Measurements from ENCODE around the gene MPP7. TPM values are rescaled to one million over a fixed set of nuclear protein-coding genes. Genes with fewer than 3 reads are reported as not detected.

MPP7 gene
- total and polyA plus RNA-seq, 2 donors (not counting 3 experiments of a cell fraction or from before 2014, with no cell fraction given): 0.17 to 0.73 TPM

DNA sequence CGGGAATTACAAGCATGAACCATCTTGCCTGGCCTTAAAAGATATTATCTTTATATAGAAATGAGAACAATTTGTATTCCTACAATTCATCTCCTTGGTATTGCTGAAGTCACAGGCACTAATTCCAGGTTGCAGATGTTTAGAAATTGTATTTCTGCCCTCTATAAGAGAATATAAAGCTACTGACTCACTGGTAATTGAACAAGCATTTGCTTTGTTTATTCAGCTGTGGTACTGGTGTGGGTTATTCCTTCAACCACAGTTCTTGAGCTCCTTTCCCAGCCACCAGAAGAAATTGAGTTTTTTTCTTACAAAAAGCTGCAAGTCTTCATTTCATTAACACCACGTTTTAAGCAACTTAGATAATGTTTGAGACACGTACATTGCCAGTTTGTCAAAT lies 29.0 kb upstream of the MPP7 start:
- no TSS peak for BruUV-seq (replicated peaks)
- TF ChIP-seq POLR2A (IDR thresholded peaks at IDR 0.05; ENCODE audit: low read depth, low read length) (no peak), JUN (IDR thresholded peaks at IDR 0.05; ENCODE audit: borderline replicate concordance, insufficient read depth, insufficient read length, low read depth) (peak; percentile 46)
- Histone ChIP-seq H3K27ac (ENCODE audit: insufficient read depth, low read depth, low read length) (no peak overlapping the region), H3K9me3 (replicated peaks; ENCODE audit: control insufficient read depth, insufficient read depth, low read length) (no peaks in the 10 kb centered on the region), H3K9ac (replicated peaks; ENCODE audit: extremely low read depth, insufficient read depth, low read length) (no peak overlapping the region), H3K4me2 (ENCODE audit: insufficient read depth, low read length) (no peak overlapping the region), H4K20me1 (replicated peaks; ENCODE audit: control insufficient read depth, extremely low read depth, insufficient read depth, low read length) (no peaks in the 10 kb centered on the region), H3K27me3 (ENCODE audit: control insufficient read depth in 2 of 2, insufficient read depth in 2 of 2, low read length in 2 of 2) (peaks cover 0 to 1% of the 10 kb centered on the region in 2 experiments), H3K36me3 (ENCODE audit: control insufficient read depth in 2 of 2, extremely low read depth in 1 of 2, insufficient read depth in 2 of 2, low read length in 2 of 2) (no peaks in the 10 kb centered on the region), H2AFZ (ENCODE audit: low read depth, low read length) (no peak overlapping the region), H3K79me2 (ENCODE audit: control insufficient read depth, insufficient read depth, low read length) (no peaks in the 10 kb centered on the region), H3K9me1 (replicated peaks; ENCODE audit: control insufficient read depth, extremely low read depth, insufficient read depth, low read length) (no peaks in the 10 kb centered on the region), H3K4me1 (ENCODE audit: control insufficient read depth, extremely low read depth, insufficient read depth, low read length) (peaks cover 4% of the 10 kb centered on the region), H3K4me3 (replicated peaks in 1 of 3; ENCODE audit: insufficient read depth in 1 of 3, low read depth in 1 of 3, low read length in 3 of 3) (no peak overlapping the region)
- no peak for FAIRE-seq
- peak; percentile 44 for DNase-seq (ENCODE audit: low read depth, low spot score)
- intact Hi-C loops (cut with micrococcal nuclease): no loop called here
- CTCF ChIA-PET: no interaction called here
- POLR2A ChIA-PET: interaction anchor here (0.6 kb wide), 1 partner anchor 14 kb away, joined by 3 read pairs; no protein-coding TSS in a partner anchor
- dilution Hi-C loops (cut with MboI; ENCODE audit: extremely low pct_ligation_motif_present, low sequenced_read_pairs): no loop called here

DNA sequence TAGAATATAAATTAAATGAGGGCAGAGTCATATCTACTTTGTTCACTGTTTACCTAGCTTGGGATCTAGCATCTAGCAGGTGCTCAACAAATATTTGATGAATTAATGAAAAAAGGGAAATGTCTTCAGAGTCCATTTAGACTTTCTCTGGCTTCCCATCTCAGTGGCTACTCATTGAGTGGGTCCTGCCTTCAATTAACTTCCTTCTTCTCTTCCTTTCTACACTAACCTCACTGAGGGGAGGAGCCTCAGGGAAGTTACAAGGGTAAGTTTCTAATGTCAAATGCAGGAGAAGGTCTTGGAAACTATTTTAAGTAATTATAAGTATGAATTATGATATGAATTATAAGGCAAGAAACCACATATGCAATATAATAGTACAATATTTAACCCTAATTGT lies 28.2 kb upstream of the MPP7 start:
- Histone ChIP-seq H3K9ac (replicated peaks; ENCODE audit: extremely low read depth, insufficient read depth, low read length) (no peak overlapping the region), H2AFZ (ENCODE audit: low read depth, low read length) (no peak overlapping the region), H3K4me2 (ENCODE audit: insufficient read depth, low read length) (no peak overlapping the region), H3K4me1 (ENCODE audit: control insufficient read depth, extremely low read depth, insufficient read depth, low read length) (peaks cover 8% of the 10 kb centered on the region), H3K27ac (ENCODE audit: insufficient read depth, low read depth, low read length) (no peak overlapping the region), H4K20me1 (replicated peaks; ENCODE audit: control insufficient read depth, extremely low read depth, insufficient read depth, low read length) (no peaks in the 10 kb centered on the region), H3K79me2 (ENCODE audit: control insufficient read depth, insufficient read depth, low read length) (no peaks in the 10 kb centered on the region), H3K36me3 (ENCODE audit: control insufficient read depth in 2 of 2, extremely low read depth in 1 of 2, insufficient read depth in 2 of 2, low read length in 2 of 2) (no peaks in the 10 kb centered on the region), H3K27me3 (ENCODE audit: control insufficient read depth in 2 of 2, insufficient read depth in 2 of 2, low read length in 2 of 2) (peaks cover 0 to 1% of the 10 kb centered on the region in 2 experiments), H3K9me3 (replicated peaks; ENCODE audit: control insufficient read depth, insufficient read depth, low read length) (no peaks in the 10 kb centered on the region), H3K9me1 (replicated peaks; ENCODE audit: control insufficient read depth, extremely low read depth, insufficient read depth, low read length) (no peaks in the 10 kb centered on the region), H3K4me3 (replicated peaks in 1 of 3; ENCODE audit: insufficient read depth in 1 of 3, low read depth in 1 of 3, low read length in 3 of 3) (no peak overlapping the region)
- no TSS peak for BruUV-seq (replicated peaks)
- dilution Hi-C loops (cut with MboI; ENCODE audit: extremely low pct_ligation_motif_present, low sequenced_read_pairs): no loop called here
- no peak for FAIRE-seq
- ChIA-PET CTCF (interaction anchor here (1.7 kb wide), 1 partner anchor 19 kb away, joined by 4 read pairs; no protein-coding TSS in a partner anchor), POLR2A (no interaction called here)
- intact Hi-C loops (cut with micrococcal nuclease): no loop called here
- TF ChIP-seq POLR2AphosphoS5 (IDR thresholded peaks at IDR 0.05; ENCODE audit: insufficient read depth, low read depth, low read length): no peak
- TF ChIP-seq, protein P1, sequence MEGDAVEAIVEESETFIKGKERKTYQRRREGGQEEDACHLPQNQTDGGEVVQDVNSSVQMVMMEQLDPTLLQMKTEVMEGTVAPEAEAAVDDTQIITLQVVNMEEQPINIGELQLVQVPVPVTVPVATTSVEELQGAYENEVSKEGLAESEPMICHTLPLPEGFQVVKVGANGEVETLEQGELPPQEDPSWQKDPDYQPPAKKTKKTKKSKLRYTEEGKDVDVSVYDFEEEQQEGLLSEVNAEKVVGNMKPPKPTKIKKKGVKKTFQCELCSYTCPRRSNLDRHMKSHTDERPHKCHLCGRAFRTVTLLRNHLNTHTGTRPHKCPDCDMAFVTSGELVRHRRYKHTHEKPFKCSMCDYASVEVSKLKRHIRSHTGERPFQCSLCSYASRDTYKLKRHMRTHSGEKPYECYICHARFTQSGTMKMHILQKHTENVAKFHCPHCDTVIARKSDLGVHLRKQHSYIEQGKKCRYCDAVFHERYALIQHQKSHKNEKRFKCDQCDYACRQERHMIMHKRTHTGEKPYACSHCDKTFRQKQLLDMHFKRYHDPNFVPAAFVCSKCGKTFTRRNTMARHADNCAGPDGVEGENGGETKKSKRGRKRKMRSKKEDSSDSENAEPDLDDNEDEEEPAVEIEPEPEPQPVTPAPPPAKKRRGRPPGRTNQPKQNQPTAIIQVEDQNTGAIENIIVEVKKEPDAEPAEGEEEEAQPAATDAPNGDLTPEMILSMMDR (IDR thresholded peaks at IDR 0.05; ENCODE audit: extremely low read depth in 1 of 2, insufficient read depth in 1 of 2, low read depth in 1 of 2, low read length in 2 of 2): no peak
- TF ChIP-seq GATA2 (IDR thresholded peaks at IDR 0.05; ENCODE audit: insufficient read depth, insufficient read length, low read depth, low read length): no peak
- TF ChIP-seq, protein P2, sequence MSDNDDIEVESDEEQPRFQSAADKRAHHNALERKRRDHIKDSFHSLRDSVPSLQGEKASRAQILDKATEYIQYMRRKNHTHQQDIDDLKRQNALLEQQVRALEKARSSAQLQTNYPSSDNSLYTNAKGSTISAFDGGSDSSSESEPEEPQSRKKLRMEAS (IDR thresholded peaks at IDR 0.05; ENCODE audit: insufficient read depth, insufficient read length): no peak
- no peak for TF ChIP-seq JUN (IDR thresholded peaks at IDR 0.05; ENCODE audit: borderline replicate concordance, insufficient read depth, insufficient read length, low read depth)
- DNase-seq (ENCODE audit: low read depth, low spot score): no peak

All from endothelial cell of umbilical vein (primary cell).